Neural cell (in vitro differentiated cells): ENCODE results near the gene ATN1. TPM values are rescaled to one million over a fixed set of nuclear protein-coding genes. Genes with fewer than 3 reads are reported as not detected.
A peak's percentile ranks its signal among the peaks of the same experiment; 100 is the strongest.

ENCODE experiments used
- H2AFZ ChIP-seq: fragments of 200-600, 300-800 bp; sonication (generic), shearing (Covaris generic); 2 replicates; pipeline ENCODE4 v1.6.0; 2014; ENCODE audit warnings: low read depth, mild to moderate bottlenecking, antibody characterized with exemption, low read length, moderate library complexity
- H3F3A ChIP-seq: fragments of 200-600 bp; shearing (Covaris generic); 2 replicates; pipeline ENCODE4 v1.6.1; 2016; ENCODE audit warnings: mild to moderate bottlenecking, moderate library complexity, mixed read lengths, antibody characterized with exemption, low read length; ENCODE audit not compliant: insufficient read depth, poor library complexity, severe bottlenecking
- H3K27ac ChIP-seq: fragments of 200-600, 300-800 bp; sonication (generic), shearing (Covaris generic); 2 replicates; pipeline ENCODE4 v1.5.1; 2014; ENCODE audit warnings: mild to moderate bottlenecking, low read length, moderate library complexity
- H3K27me3 ChIP-seq: fragments of 300-800, 200-600 bp; sonication (generic), shearing (Covaris generic); 2 replicates; pipeline ENCODE4 v1.6.0; 2014; ENCODE audit warnings: mild to moderate bottlenecking, low read depth, low read length, moderate library complexity; ENCODE audit not compliant: insufficient read depth
- H3K36me3 ChIP-seq: fragments of 300-800, 200-600 bp; sonication (generic), shearing (Covaris generic); 2 replicates; pipeline ENCODE4 v1.5.1; 2014; ENCODE audit warnings: mild to moderate bottlenecking, antibody characterized with exemption, low read length, moderate library complexity; ENCODE audit not compliant: insufficient read depth
- H3K4me2 ChIP-seq: fragments of 300-800, 200-600 bp; sonication (generic), shearing (Covaris generic); 2 replicates; pipeline ENCODE4 v1.6.0; 2014; ENCODE audit warnings: mild to moderate bottlenecking, low read length
- H3K4me3 ChIP-seq: fragments of 300-800, 200-600 bp; sonication (generic), shearing (Covaris generic); 2 replicates; pipeline ENCODE4 v1.5.1; 2014; ENCODE audit warnings: mild to moderate bottlenecking, low read length, moderate library complexity
- H3K79me2 ChIP-seq: fragments of 200-600 bp; shearing (Covaris generic); replicated peaks from 2 replicates; pipeline ENCODE4 v1.6.0; 2014; ENCODE audit warnings: mild to moderate bottlenecking, low read length, moderate library complexity; ENCODE audit not compliant: insufficient read depth
- H3K9ac ChIP-seq: fragments of 300-800, 200-600 bp; sonication (generic), shearing (Covaris generic); 2 replicates; pipeline ENCODE4 v1.6.1; 2016; ENCODE audit warnings: mild to moderate bottlenecking, low read length, mixed read lengths
- H3K9me2 ChIP-seq: fragments of 200-600 bp; shearing (Covaris generic); 2 replicates; pipeline ENCODE4 v1.6.1; 2016; ENCODE audit warnings: mild to moderate bottlenecking, low read length, mixed read lengths; ENCODE audit not compliant: insufficient read depth
- H3K9me3 ChIP-seq: fragments of 200-600, 300-800 bp; sonication (generic), shearing (Covaris generic); 2 replicates; pipeline ENCODE4 v1.6.1; 2016; ENCODE audit warnings: mild to moderate bottlenecking, mixed run types, low read length, moderate library complexity, mixed read lengths
- H4K20me1 ChIP-seq: fragments of 200-600 bp; shearing (Covaris generic); 2 replicates; pipeline ENCODE4 v1.6.1; 2016; ENCODE audit warnings: mild to moderate bottlenecking, mixed run types; ENCODE audit not compliant: insufficient read depth
- CTCF ChIP-seq: fragments of 450-650 bp; IDR thresholded peaks from 2 replicates; pipeline ENCODE4 v1.5.1; 2014; ENCODE audit warnings: antibody characterized with exemption, mild to moderate bottlenecking, moderate library complexity; ENCODE audit not compliant: poor library complexity, severe bottlenecking
- EP300 ChIP-seq: fragments of 450-650 bp; conservative IDR thresholded peaks from 2 replicates; pipeline ENCODE4 v1.6.1; 2014; ENCODE audit warnings: antibody characterized with exemption, mild to moderate bottlenecking, moderate library complexity; ENCODE audit not compliant: poor library complexity, severe bottlenecking
- EZH2 ChIP-seq: fragments of 200-600, 300-800 bp; shearing (Covaris generic), sonication (generic); IDR thresholded peaks from 2 replicates; pipeline ENCODE4 v1.6.1; 2014; ENCODE audit warnings: antibody characterized with exemption, low read length, borderline replicate concordance, mild to moderate bottlenecking; ENCODE audit not compliant: insufficient read depth, poor library complexity, severe bottlenecking
- MXI1 ChIP-seq: fragments of 450-650 bp; conservative IDR thresholded peaks from 2 replicates; pipeline ENCODE4 v1.6.1; 2014; ENCODE audit warnings: antibody characterized with exemption, mild to moderate bottlenecking; ENCODE audit not compliant: poor library complexity, severe bottlenecking
- POLR2AphosphoS5 ChIP-seq: IDR thresholded peaks from 2 replicates; pipeline ENCODE4 v1.6.1; 2012
- RAD21 ChIP-seq: fragments of 450-650 bp; conservative IDR thresholded peaks from 2 replicates; pipeline ENCODE4 v1.6.1; 2014; ENCODE audit warnings: antibody characterized with exemption, mild to moderate bottlenecking, moderate library complexity
- SMC3 ChIP-seq: fragments of 450-650 bp; conservative IDR thresholded peaks from 2 replicates; pipeline ENCODE4 v1.6.1; 2014; ENCODE audit warnings: antibody characterized with exemption, mild to moderate bottlenecking, moderate library complexity; ENCODE audit not compliant: poor library complexity
- TAF1 ChIP-seq: IDR thresholded peaks from 2 replicates; pipeline ENCODE4 v1.6.1; 2012; ENCODE audit warnings: low read depth
- polyA plus RNA-seq: library from polyadenylated mRNA; depleted of rRNA; stranded (reverse); fragments of >200 nt; gene quantifications from 2 replicates; pipeline ENCODE4 v1.2.3, GENCODE V29; 2014
- TF ChIP-seq, protein P1 (sequence below): IDR thresholded peaks from 2 replicates; pipeline ENCODE4 v1.6.1; 2012; ENCODE audit warnings: borderline replicate concordance

ATN1 gene
- polyA plus RNA-seq, 1 donor from 2014 or later, result 9.2 TPM

GRCh38 chr12:6923851-6924250, 3.9 kb upstream of the ATN1 start:
- no peak overlapping the region for H3K4me3 ChIP-seq
- no peaks in the 10 kb centered on the region for H3K27me3 ChIP-seq
- no peak overlapping the region for H2AFZ ChIP-seq
- H3K79me2 ChIP-seq, result peaks cover 6% of the 10 kb centered on the region
- no peak for TF ChIP-seq CTCF
- TF ChIP-seq EZH2, result no peak
- no peak for TF ChIP-seq SMC3
- TF ChIP-seq, protein P1, sequence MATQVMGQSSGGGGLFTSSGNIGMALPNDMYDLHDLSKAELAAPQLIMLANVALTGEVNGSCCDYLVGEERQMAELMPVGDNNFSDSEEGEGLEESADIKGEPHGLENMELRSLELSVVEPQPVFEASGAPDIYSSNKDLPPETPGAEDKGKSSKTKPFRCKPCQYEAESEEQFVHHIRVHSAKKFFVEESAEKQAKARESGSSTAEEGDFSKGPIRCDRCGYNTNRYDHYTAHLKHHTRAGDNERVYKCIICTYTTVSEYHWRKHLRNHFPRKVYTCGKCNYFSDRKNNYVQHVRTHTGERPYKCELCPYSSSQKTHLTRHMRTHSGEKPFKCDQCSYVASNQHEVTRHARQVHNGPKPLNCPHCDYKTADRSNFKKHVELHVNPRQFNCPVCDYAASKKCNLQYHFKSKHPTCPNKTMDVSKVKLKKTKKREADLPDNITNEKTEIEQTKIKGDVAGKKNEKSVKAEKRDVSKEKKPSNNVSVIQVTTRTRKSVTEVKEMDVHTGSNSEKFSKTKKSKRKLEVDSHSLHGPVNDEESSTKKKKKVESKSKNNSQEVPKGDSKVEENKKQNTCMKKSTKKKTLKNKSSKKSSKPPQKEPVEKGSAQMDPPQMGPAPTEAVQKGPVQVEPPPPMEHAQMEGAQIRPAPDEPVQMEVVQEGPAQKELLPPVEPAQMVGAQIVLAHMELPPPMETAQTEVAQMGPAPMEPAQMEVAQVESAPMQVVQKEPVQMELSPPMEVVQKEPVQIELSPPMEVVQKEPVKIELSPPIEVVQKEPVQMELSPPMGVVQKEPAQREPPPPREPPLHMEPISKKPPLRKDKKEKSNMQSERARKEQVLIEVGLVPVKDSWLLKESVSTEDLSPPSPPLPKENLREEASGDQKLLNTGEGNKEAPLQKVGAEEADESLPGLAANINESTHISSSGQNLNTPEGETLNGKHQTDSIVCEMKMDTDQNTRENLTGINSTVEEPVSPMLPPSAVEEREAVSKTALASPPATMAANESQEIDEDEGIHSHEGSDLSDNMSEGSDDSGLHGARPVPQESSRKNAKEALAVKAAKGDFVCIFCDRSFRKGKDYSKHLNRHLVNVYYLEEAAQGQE, result no peak
- no peak for TF ChIP-seq POLR2AphosphoS5
- no peak for TF ChIP-seq MXI1
- TF ChIP-seq TAF1, result no peak
- no peak for TF ChIP-seq RAD21
- TF ChIP-seq EP300, result no peak
- H4K20me1 ChIP-seq, result no peaks in the 10 kb centered on the region
- no peaks in the 10 kb centered on the region for H3K9me3 ChIP-seq
- H3K4me2 ChIP-seq, result no peak overlapping the region
- H3K9me2 ChIP-seq, result no peaks in the 10 kb centered on the region
- H3K9ac ChIP-seq, result peak overlapping the region; percentile 98
- H3K36me3 ChIP-seq, result no peaks in the 10 kb centered on the region
- H3K27ac ChIP-seq, result peak overlapping the region; percentile 94
- peaks cover 8% of the 10 kb centered on the region for H3F3A ChIP-seq

GRCh38 chr12:6925239-6925539, 2.6 kb upstream of the ATN1 start:
- Histone ChIP-seq H3K9me2 (no peaks in the 10 kb centered on the region), H3K27ac (peak overlapping the region; percentile 94), H3K4me3 (peak overlapping the region; percentile 70), H3F3A (peaks cover 8% of the 10 kb centered on the region), H4K20me1 (no peaks in the 10 kb centered on the region), H3K4me2 (peak overlapping the region; percentile 63), H3K27me3 (no peaks in the 10 kb centered on the region), H3K79me2 (peaks cover 19% of the 10 kb centered on the region), H3K9me3 (no peaks in the 10 kb centered on the region), H2AFZ (no peak overlapping the region), H3K9ac (peak overlapping the region; percentile 98), H3K36me3 (no peaks in the 10 kb centered on the region)
- TF ChIP-seq, protein P1, result peak; percentile 23
- TF ChIP-seq POLR2AphosphoS5, result no peak
- no peak for TF ChIP-seq MXI1
- TF ChIP-seq SMC3, result no peak
- TF ChIP-seq RAD21, result no peak
- TF ChIP-seq EP300, result no peak
